CD8-positive, alpha-beta memory T cell (primary cell): ENCODE data around the gene SRMS. TPM values are rescaled to one million over a fixed set of nuclear protein-coding genes. Genes with fewer than 3 reads are reported as not detected.

Experiments
- CTCF ChIA-PET: fragments of 350-600 bp; sonication (Branson Sonifier 250); formaldehyde crosslinking; loops from one replicate; lab custom pipeline; 2021; ENCODE audit warnings: antibody characterized with exemption; lab: Charles Lee
- POLR2A ChIA-PET: fragments of 350-600 bp; sonication (Branson Sonifier 250); formaldehyde crosslinking; loops from one replicate; lab custom pipeline; 2021; ENCODE audit warnings: antibody characterized with exemption; lab: Charles Lee
- DNase-seq, 5 donors: peaks; one replicate each; pipeline versions ENCODE4 v3.0.0 to v3.0.0-alpha.2; 2020 to 2022; ENCODE audit warnings: mixed read lengths in 1 of 5
- H3K27ac ChIP-seq: one replicate; pipeline ENCODE4 v1.7.0; 2013; ENCODE audit warnings: low read depth, mild to moderate bottlenecking, low read length, moderate library complexity
- H3K27me3 ChIP-seq: 2 replicates; pipeline ENCODE4 v1.7.0; 2013; ENCODE audit warnings: low read length, mild to moderate bottlenecking; ENCODE audit not compliant: insufficient read depth, poor library complexity, severe bottlenecking
- H3K36me3 ChIP-seq: 2 replicates; pipeline ENCODE4 v1.7.0; 2013; ENCODE audit warnings: mild to moderate bottlenecking, low read length, moderate library complexity; ENCODE audit not compliant: insufficient read depth
- H3K4me1 ChIP-seq: 2 replicates; pipeline ENCODE4 v1.7.0; 2013; ENCODE audit warnings: mild to moderate bottlenecking, low read length, moderate library complexity; ENCODE audit not compliant: insufficient read depth
- H3K4me3 ChIP-seq: 2 replicates; pipeline ENCODE4 v1.7.0; 2013; ENCODE audit warnings: mild to moderate bottlenecking, low read length
- H3K9me3 ChIP-seq: 2 replicates; pipeline ENCODE4 v1.7.0; 2013; ENCODE audit warnings: mild to moderate bottlenecking, low read length
- H3K27ac Mint-ChIP-seq, 8 donors: one replicate each; pipeline ENCODE4 v1.8.0; 2020 to 2021; ENCODE audit warnings: mixed read lengths in 8 of 8, mild to moderate bottlenecking in 6 of 8, inconsistent platforms in 3 of 8, moderate library complexity in 3 of 8
- H3K27me3 Mint-ChIP-seq, 2 donors: one replicate each; pipeline ENCODE4 v1.8.0; 2020 to 2021; ENCODE audit warnings: mixed read lengths in 2 of 2, mild to moderate bottlenecking in 1 of 2, moderate library complexity in 1 of 2
- H3K36me3 Mint-ChIP-seq, 3 donors: one replicate each; pipeline ENCODE4 v1.8.0; 2020 to 2021; ENCODE audit warnings: mixed read lengths in 3 of 3, inconsistent platforms in 1 of 3, mild to moderate bottlenecking in 1 of 3
- H3K4me1 Mint-ChIP-seq, 3 donors: one replicate each; pipeline ENCODE4 v1.8.0; 2020 to 2021; ENCODE audit warnings: mixed read lengths in 3 of 3, inconsistent platforms in 1 of 3, mild to moderate bottlenecking in 1 of 3
- H3K4me3 Mint-ChIP-seq, 7 donors: one replicate each; pipeline ENCODE4 v1.8.0; 2020 to 2021; ENCODE audit warnings: mixed read lengths in 7 of 7, mild to moderate bottlenecking in 6 of 7, moderate library complexity in 4 of 7, inconsistent platforms in 2 of 7
- H3K9me3 Mint-ChIP-seq, 5 donors: one replicate each; pipeline ENCODE4 v1.8.0; 2020 to 2022; ENCODE audit warnings: mixed read lengths in 5 of 5, mild to moderate bottlenecking in 3 of 5, moderate library complexity in 2 of 5, inconsistent platforms in 1 of 5
- polyA plus RNA-seq: library from polyadenylated mRNA; unstranded; fragments of 300-500 nt; fragmentation: Illumina TruSeq; gene quantifications from one replicate; pipeline ENCODE4 v1.2.3, GENCODE V29; 2021
- total RNA-seq, 2 experiments: library from RNA; stranded (reverse); gene quantifications; one replicate each; pipeline ENCODE4 v1.2.3, GENCODE V29; 2021

Gene SRMS
- total and polyA plus RNA-seq, 3 experiments from 2014 or later: not detected

GRCh38 chr20:63570281-63571086 lies 22.9 kb upstream of the SRMS start:
- H3K27ac ChIP-seq: no peak overlapping the region
- Mint-ChIP-seq H3K27me3 (no peaks in the 10 kb centered on the region), H3K4me1 (peaks cover 16 to 32% (median 17%) of the 10 kb centered on the region in 3 donors), H3K36me3 (peaks cover 0 to 2% (median 0%) of the 10 kb centered on the region in 3 donors), H3K9me3 (no peaks in the 10 kb centered on the region), H3K27ac (peak overlapping the region in 1 of 8 donors; percentile 74), H3K4me3 (peak overlapping the region in 3 of 7 donors; percentile 3 to 40 (median 36))
- CTCF ChIA-PET: no interaction called here
- no peaks in the 10 kb centered on the region for H3K9me3 ChIP-seq
- POLR2A ChIA-PET: interaction anchor here (2.0 kb wide), 1 partner anchor 50 kb away, joined by 11 read pairs; the partner anchor contains the start of gene PPDPF
- H3K27me3 ChIP-seq: no peaks in the 10 kb centered on the region
- H3K36me3 ChIP-seq: no peaks in the 10 kb centered on the region
- DNase-seq: no peak
- peaks cover 44% of the 10 kb centered on the region for H3K4me1 ChIP-seq
- H3K4me3 ChIP-seq: no peak overlapping the region

GRCh38 chr20:63568986-63569949 lies 21.7 kb upstream of the SRMS start:
- H3K27ac ChIP-seq: no peak overlapping the region
- Mint-ChIP-seq H3K36me3 (peaks cover 0 to 6% (median 0%) of the 10 kb centered on the region in 3 donors), H3K4me1 (peaks cover 14 to 32% (median 17%) of the 10 kb centered on the region in 3 donors), H3K27ac (no peak overlapping the region), H3K4me3 (peak overlapping the region; percentile 28 to 85 (median 56)), H3K27me3 (no peaks in the 10 kb centered on the region), H3K9me3 (no peaks in the 10 kb centered on the region)
- no peak for DNase-seq
- H3K27me3 ChIP-seq: no peaks in the 10 kb centered on the region
- no peak overlapping the region for H3K4me3 ChIP-seq
- H3K4me1 ChIP-seq: peaks cover 38% of the 10 kb centered on the region
- no peaks in the 10 kb centered on the region for H3K9me3 ChIP-seq
- POLR2A ChIA-PET: interaction anchor here (2.0 to 2.1 kb wide), 2 partner anchors 49 to 73 kb away, joined by 4 to 11 read pairs; partner anchors contain the start of gene PPDPF
- CTCF ChIA-PET: interaction anchor here (0.9 to 5.4 kb wide), 2 partner anchors 16 to 31 kb away, joined by 3 to 27 read pairs; partner anchors contain the start of gene PTK6
- H3K36me3 ChIP-seq: no peaks in the 10 kb centered on the region

- Mint-ChIP-seq H3K27me3 (no peaks in the 10 kb centered on the region), H3K4me1 (peaks cover 14 to 32% (median 17%) of the 10 kb centered on the region in 3 donors), H3K36me3 (peaks cover 0 to 9% (median 0%) of the 10 kb centered on the region in 3 donors), H3K9me3 (no peaks in the 10 kb centered on the region), H3K27ac (peak overlapping the region in 6 of 8 donors; percentile 63 to 89 (median 80)), H3K4me3 (peak overlapping the region; percentile 51 to 93 (median 77))
- Histone ChIP-seq H3K4me1 (peaks cover 36% of the 10 kb centered on the region), H3K27ac (no peak overlapping the region), H3K9me3 (no peaks in the 10 kb centered on the region), H3K36me3 (no peaks in the 10 kb centered on the region), H3K4me3 (peak overlapping the region; percentile 59), H3K27me3 (no peaks in the 10 kb centered on the region)
- POLR2A ChIA-PET: interaction anchor here (1.8 to 2.1 kb wide), 2 partner anchors 48 to 73 kb away, joined by 4 to 9 read pairs; partner anchors contain the start of gene PPDPF
- CTCF ChIA-PET: interaction anchor here (0.9 to 5.4 kb wide), 3 partner anchors 13 to 30 kb away, joined by 3 to 27 read pairs (median 7); partner anchors contain the start of gene PTK6
- no peak for DNase-seq
These were observed 20.8 kb upstream of the SRMS start for GRCh38 chr20:63568170-63568981.

GRCh38 chr20:63567386-63568169 lies 20.0 kb upstream of the SRMS start:
- Mint-ChIP-seq H3K4me1 (peaks cover 14 to 32% (median 17%) of the 10 kb centered on the region in 3 donors), H3K9me3 (no peaks in the 10 kb centered on the region), H3K4me3 (peak overlapping the region; percentile 51 to 93 (median 77)), H3K36me3 (peaks cover 0 to 9% (median 0%) of the 10 kb centered on the region in 3 donors), H3K27me3 (no peaks in the 10 kb centered on the region), H3K27ac (peak overlapping the region in 7 of 8 donors; percentile 29 to 89 (median 80))
- peak; percentile 43 to 73 (median 46) for DNase-seq
- Histone ChIP-seq H3K27ac (no peak overlapping the region), H3K4me3 (peak overlapping the region; percentile 59), H3K36me3 (no peaks in the 10 kb centered on the region), H3K9me3 (no peaks in the 10 kb centered on the region), H3K4me1 (peaks cover 28% of the 10 kb centered on the region), H3K27me3 (no peaks in the 10 kb centered on the region)
- CTCF ChIA-PET: interaction anchor here (1.0 to 5.4 kb wide), 3 partner anchors 13 to 167 kb away, joined by 3 to 27 read pairs (median 7); partner anchors contain the start of gene PTK6
- POLR2A ChIA-PET: interaction anchor here (0.8 to 2.1 kb wide), 4 partner anchors 30 to 85 kb away, joined by 3 to 9 read pairs (median 4); partner anchors contain the start of genes PPDPF, PTK6 and STMN3

- no peak overlapping the region for H3K4me3 ChIP-seq
These were observed 19.5 kb upstream of the SRMS start for GRCh38 chr20:63567136-63567385.

GRCh38 chr20:63566395-63567135 lies 19.0 kb upstream of the SRMS start:
- Mint-ChIP-seq H3K4me1 (peaks cover 14 to 32% (median 17%) of the 10 kb centered on the region in 3 donors), H3K27me3 (no peaks in the 10 kb centered on the region), H3K36me3 (peaks cover 0 to 12% (median 0%) of the 10 kb centered on the region in 3 donors), H3K27ac (peak overlapping the region in 2 of 8 donors; percentile 26 to 81), H3K9me3 (no peaks in the 10 kb centered on the region), H3K4me3 (peak overlapping the region in 2 of 7 donors; percentile 32 to 51)
- Histone ChIP-seq H3K27ac (no peak overlapping the region), H3K27me3 (no peaks in the 10 kb centered on the region), H3K4me3 (no peak overlapping the region), H3K36me3 (no peaks in the 10 kb centered on the region), H3K4me1 (peaks cover 28% of the 10 kb centered on the region), H3K9me3 (no peaks in the 10 kb centered on the region)
- DNase-seq: no peak
- POLR2A ChIA-PET: interaction anchor here (1.1 to 1.8 kb wide), 2 partner anchors 46 to 86 kb away, joined by 3 to 9 read pairs; partner anchors contain the start of genes PPDPF and STMN3
- CTCF ChIA-PET: interaction anchor here (1.0 to 5.4 kb wide), 4 partner anchors 12 to 472 kb away, joined by 3 to 27 read pairs (median 6); partner anchors contain the start of gene PTK6

More at GRCh38 chr20:63567136-63567385, 19.5 kb upstream of the SRMS start:
- no peak overlapping the region for H3K27ac ChIP-seq
- Mint-ChIP-seq H3K4me3 (peak overlapping the region in 3 of 7 donors; percentile 32 to 74 (median 51)), H3K4me1 (peaks cover 14 to 32% (median 17%) of the 10 kb centered on the region in 3 donors), H3K27me3 (no peaks in the 10 kb centered on the region), H3K36me3 (peaks cover 0 to 9% (median 0%) of the 10 kb centered on the region in 3 donors), H3K27ac (peak overlapping the region in 3 of 8 donors; percentile 26 to 84 (median 81)), H3K9me3 (no peaks in the 10 kb centered on the region)
- no peaks in the 10 kb centered on the region for H3K27me3 ChIP-seq
- H3K9me3 ChIP-seq: no peaks in the 10 kb centered on the region
- POLR2A ChIA-PET: interaction anchor here (0.8 to 2.1 kb wide), 4 partner anchors 30 to 86 kb away, joined by 3 to 9 read pairs (median 4); partner anchors contain the start of genes PPDPF, PTK6 and STMN3
- H3K4me1 ChIP-seq: peaks cover 28% of the 10 kb centered on the region
- DNase-seq: no peak
- CTCF ChIA-PET: interaction anchor here (1.0 to 5.4 kb wide), 3 partner anchors 12 to 168 kb away, joined by 3 to 27 read pairs (median 7); partner anchors contain the start of gene PTK6
- no peaks in the 10 kb centered on the region for H3K36me3 ChIP-seq
